Endothelial cell of umbilical vein (primary cell): ENCODE data around the gene DENND5B. TPM values are rescaled to one million over a fixed set of nuclear protein-coding genes. Genes with fewer than 3 reads are reported as not detected.

Source experiments
- BruUV-seq: library from RNA; stranded (reverse); fragments of 400-500 nt; replicated peaks from 2 replicates; lab custom pipeline; 2021; lab: Mats Ljungman, UMichigan
- CTCF ChIA-PET: fragments of 300-600, 350-600 bp; sonication (Branson Sonifier 250); formaldehyde crosslinking; loops from one replicate; lab custom pipeline; 2021; ENCODE audit warnings: antibody characterized with exemption, inconsistent platforms; lab: Charles Lee
- POLR2A ChIA-PET: fragments of 300-600, 350-600 bp; sonication (Branson Sonifier 250); formaldehyde crosslinking; loops from one replicate; lab custom pipeline; 2021; ENCODE audit warnings: antibody characterized with exemption, inconsistent platforms; lab: Charles Lee
- DNase-seq: peaks from one replicate; pipeline ENCODE4 v3.0.0-alpha.2; 2011; ENCODE audit warnings: low read depth, low spot score
- FAIRE-seq: peaks from 2 replicates; lab custom pipeline; 2011; peaks lifted over from hg19 to GRCh38; lab: Jason Lieb, UNC
- H2AFZ ChIP-seq: 2 replicates; pipeline ENCODE4 v1.6.0; 2012; ENCODE audit warnings: low read depth, low read length, control low read depth, inconsistent platforms
- H3K27ac ChIP-seq: 2 replicates; pipeline ENCODE4 v1.5.1; 2011; ENCODE audit warnings: low read depth, mild to moderate bottlenecking, control low read depth, low read length, moderate library complexity; ENCODE audit not compliant: insufficient read depth
- H3K27me3 ChIP-seq, 2 experiments: 2 replicates each; pipeline versions ENCODE4 v1.6.0 to v1.6.1; 2011; ENCODE audit warnings: low read length in 2 of 2, mixed read lengths in 1 of 2; ENCODE audit not compliant: control insufficient read depth in 2 of 2, insufficient read depth in 2 of 2
- H3K36me3 ChIP-seq, 2 experiments: 2 replicates in 1 of 2; 3 replicates in 1 of 2; pipeline ENCODE4 v1.5.1; 2011; ENCODE audit warnings: low read length in 2 of 2, mild to moderate bottlenecking in 1 of 2, moderate library complexity in 1 of 2; ENCODE audit not compliant: control insufficient read depth in 2 of 2, insufficient read depth in 2 of 2; ENCODE audit errors: extremely low read depth in 1 of 2
- H3K4me1 ChIP-seq: 3 replicates; pipeline ENCODE4 v1.5.1; 2011; ENCODE audit warnings: mild to moderate bottlenecking, low read length; ENCODE audit not compliant: control insufficient read depth, insufficient read depth; ENCODE audit errors: extremely low read depth
- H3K4me2 ChIP-seq: 2 replicates; pipeline ENCODE4 v1.6.1; 2011; ENCODE audit warnings: low read length, control low read depth, mixed read lengths; ENCODE audit not compliant: insufficient read depth
- H3K4me3 ChIP-seq, 3 experiments: fragments of 200-600 bp in 1 of 3; sonication (generic), shearing (Covaris generic) in 1 of 3; replicated peaks in 1 of 3; 2 replicates each; pipeline ENCODE4 v1.5.1; 2011 to 2016; ENCODE audit warnings: control low read depth in 3 of 3, low read length in 3 of 3, mild to moderate bottlenecking in 2 of 3, inconsistent platforms in 1 of 3, low read depth in 1 of 3, moderate library complexity in 1 of 3; ENCODE audit not compliant: insufficient read depth in 1 of 3
- H3K79me2 ChIP-seq: 2 replicates; pipeline ENCODE4 v1.6.0; 2012; ENCODE audit warnings: low read length, inconsistent platforms; ENCODE audit not compliant: control insufficient read depth, insufficient read depth
- H3K9ac ChIP-seq: replicated peaks from 2 replicates; pipeline ENCODE3; 2011; ENCODE audit warnings: low read length, control low read depth; ENCODE audit not compliant: insufficient read depth; ENCODE audit errors: extremely low read depth
- H3K9me1 ChIP-seq: replicated peaks from 3 replicates; pipeline ENCODE4 v1.6.0; 2011; ENCODE audit warnings: mild to moderate bottlenecking, low read length; ENCODE audit not compliant: control insufficient read depth, insufficient read depth; ENCODE audit errors: extremely low read depth
- H3K9me3 ChIP-seq: replicated peaks from 2 replicates; pipeline ENCODE4 v1.5.1; 2012; ENCODE audit warnings: low read length, inconsistent platforms; ENCODE audit not compliant: control insufficient read depth, insufficient read depth
- H4K20me1 ChIP-seq: replicated peaks from 2 replicates; pipeline ENCODE3; 2011; ENCODE audit warnings: mild to moderate bottlenecking, low read length; ENCODE audit not compliant: control insufficient read depth, insufficient read depth; ENCODE audit errors: extremely low read depth
- CTCF ChIP-seq, 2 donors: IDR thresholded peaks; 1 replicate in 1 of 2; 2 replicates in 1 of 2; pipeline ENCODE4 v1.5.1; 2011; ENCODE audit warnings: low read length in 2 of 2, mild to moderate bottlenecking in 2 of 2, moderate library complexity in 2 of 2, control low read depth in 1 of 2, inconsistent platforms in 1 of 2, low read depth in 1 of 2; ENCODE audit not compliant: insufficient read depth in 1 of 2; ENCODE audit errors: extremely low read depth in 1 of 2
- EZH2 ChIP-seq: IDR thresholded peaks from 2 replicates; pipeline ENCODE4 v1.6.1; 2012; ENCODE audit warnings: borderline replicate concordance, low read depth, mild to moderate bottlenecking, moderate library complexity, low read length, inconsistent platforms; ENCODE audit not compliant: severe bottlenecking
- FOS ChIP-seq: IDR thresholded peaks from 2 replicates; pipeline ENCODE4 v1.6.1; 2011; ENCODE audit warnings: mild to moderate bottlenecking, low read length, moderate library complexity, borderline replicate concordance; ENCODE audit not compliant: insufficient read depth
- GATA2 ChIP-seq: IDR thresholded peaks from 2 replicates; pipeline ENCODE4 v1.7.0; 2011; ENCODE audit warnings: low read depth, mild to moderate bottlenecking, moderate library complexity, mixed read lengths, low read length; ENCODE audit not compliant: insufficient read length, insufficient read depth
- JUN ChIP-seq: IDR thresholded peaks from 2 replicates; pipeline ENCODE4 v1.6.1; 2011; ENCODE audit warnings: borderline replicate concordance, low read depth; ENCODE audit not compliant: insufficient read length, insufficient read depth
- MAX ChIP-seq: IDR thresholded peaks from 2 replicates; pipeline ENCODE4 v1.6.1; 2011; ENCODE audit not compliant: insufficient read depth, insufficient read length
- MYC ChIP-seq: IDR thresholded peaks from one replicate; pipeline ENCODE4 v1.6.1; 2011; ENCODE audit warnings: mild to moderate bottlenecking, low read depth, low read length
- POLR2A ChIP-seq: IDR thresholded peaks from 2 replicates; pipeline ENCODE4 v1.6.1; 2012; ENCODE audit warnings: low read depth, mild to moderate bottlenecking, control low read depth, low read length
- POLR2AphosphoS5 ChIP-seq: IDR thresholded peaks from 2 replicates; pipeline ENCODE4 v1.6.1; 2012; ENCODE audit warnings: low read depth, mild to moderate bottlenecking, control low read depth, low read length, moderate library complexity; ENCODE audit not compliant: insufficient read depth
- dilution Hi-C: fragments of 300-500 bp; cut with MboI; formaldehyde crosslinking; loops from one replicate; pipeline ENCODE4 v1.15.0; 2019; ENCODE audit warnings: low sequenced_read_pairs; ENCODE audit not compliant: extremely low pct_ligation_motif_present
- intact Hi-C: fragments of 100-400 bp; cut with micrococcal nuclease; formaldehyde crosslinking; loops from one replicate; pipeline ENCODE4 v1.10.0; 2022
- polyA plus RNA-seq, 4 experiments: library from polyadenylated mRNA; depleted of rRNA in 3 of 4; stranded (reverse) in 3 of 4; unstranded in 1 of 4; fragments of >200 nt; gene quantifications; 2 replicates each; pipeline versions ENCODE4 v1.2.1 to v1.2.3, GENCODE V29; 2011 to 2012; ENCODE audit warnings: missing spikeins in 1 of 4
- total RNA-seq: library from RNA; stranded (reverse); gene quantifications from 2 replicates; pipeline ENCODE4 v1.2.3, GENCODE V29; 2021

The DENND5B gene
- total and polyA plus RNA-seq, 2 donors (not counting 3 experiments of a cell fraction or from before 2014, with no cell fraction given): 10.3 to 18.3 TPM

- Histone ChIP-seq H3K27ac (no peak overlapping the region), H3K4me1 (peaks cover 5% of the 10 kb centered on the region), H3K4me3 (no peak overlapping the region), H4K20me1 (no peaks in the 10 kb centered on the region), H3K9me1 (no peaks in the 10 kb centered on the region), H3K9me3 (no peaks in the 10 kb centered on the region), H3K79me2 (no peaks in the 10 kb centered on the region), H3K36me3 (no peaks in the 10 kb centered on the region), H2AFZ (no peak overlapping the region), H3K27me3 (no peaks in the 10 kb centered on the region), H3K9ac (no peak overlapping the region), H3K4me2 (no peak overlapping the region)
- DNase-seq (no peak), FAIRE-seq (no peak)
- ChIA-PET CTCF (interaction anchor here (6.1 kb wide), 1 partner anchor 227 kb away, joined by 140 read pairs; no protein-coding TSS in a partner anchor), POLR2A (no interaction called here)
- intact Hi-C loops (no loop called here), dilution Hi-C loops (no loop called here)
- no peak for TF ChIP-seq POLR2AphosphoS5
- no peak for TF ChIP-seq MAX
- no peak for TF ChIP-seq CTCF (IDR thresholded peaks at IDR 0.05; ENCODE audit: extremely low read depth in 1 of 2, insufficient read depth in 1 of 2, low read depth in 1 of 2, low read length in 2 of 2)
- no peak for TF ChIP-seq POLR2A
- TF ChIP-seq JUN: no peak
- TF ChIP-seq EZH2: no peak
- no peak for TF ChIP-seq GATA2
- TF ChIP-seq FOS: no peak
- no peak for TF ChIP-seq MYC
- BruUV-seq: no TSS peak
Observed at GRCh38 chr12:31631023-31631724, 40.2 kb upstream of the DENND5B start.
